ENCODE measurements around the gene SPATA16.
"Not testable (repeated sequence)": the region's sequence is repeated elsewhere in the genome, so short reads cannot be mapped to it uniquely, and the experiment has no call there.

The SPATA16 gene

GRCh38 chr3:173140986-173141385 lies at the start of gene SPATA16:
SPATA16 (minus strand) TSS chr3:173141235; CDS start chr3:173117731, 23,504 bp downstream.
- H3K27me3 ChIP-seq (ENCODE audit: control insufficient read depth, insufficient read depth, low read length), result no peaks in the 10 kb centered on the region
- no peaks in the 10 kb centered on the region for H3K36me3 ChIP-seq (ENCODE audit: control insufficient read depth, insufficient read depth, low read length)
- no peaks in the 10 kb centered on the region for H3K4me1 ChIP-seq (ENCODE audit: control insufficient read depth, insufficient read depth, low read length)
- no peak within 1 kb of the TSS for H3K4me3 ChIP-seq (ENCODE audit: low read length)
- H3K9me3 ChIP-seq (ENCODE audit: control insufficient read depth, low read length), result no peaks in the 10 kb centered on the region
- no peak within 1 kb of the TSS for H3K9ac ChIP-seq (ENCODE audit: low read length)

GRCh38 chr3:173183022-173183421 lies 42.0 kb upstream of the SPATA16 start:
- not testable (repeated sequence) for H3K4me1 ChIP-seq (ENCODE audit: control insufficient read depth, insufficient read depth, low read length); H3K9ac ChIP-seq (ENCODE audit: low read length); H3K9me3 ChIP-seq (ENCODE audit: control insufficient read depth, low read length); H3K27me3 ChIP-seq (ENCODE audit: control insufficient read depth, insufficient read depth, low read length); H3K4me3 ChIP-seq (ENCODE audit: low read length); H3K36me3 ChIP-seq (ENCODE audit: control insufficient read depth, insufficient read depth, low read length)

GRCh38 chr3:173173652-173174051 lies 32.6 kb upstream of the SPATA16 start:
- Histone ChIP-seq H3K4me3 (ENCODE audit: low read length) (no peak overlapping the region), H3K4me1 (ENCODE audit: control insufficient read depth, insufficient read depth, low read length) (no peaks in the 10 kb centered on the region), H3K9ac (ENCODE audit: low read length) (no peak overlapping the region), H3K36me3 (ENCODE audit: control insufficient read depth, insufficient read depth, low read length) (no peaks in the 10 kb centered on the region), H3K27me3 (ENCODE audit: control insufficient read depth, insufficient read depth, low read length) (no peaks in the 10 kb centered on the region), H3K9me3 (ENCODE audit: control insufficient read depth, low read length) (no peaks in the 10 kb centered on the region)

- H3K36me3 ChIP-seq (ENCODE audit: control insufficient read depth, insufficient read depth, low read length); H3K27me3 ChIP-seq (ENCODE audit: control insufficient read depth, insufficient read depth, low read length); H3K9me3 ChIP-seq (ENCODE audit: control insufficient read depth, low read length); H3K4me3 ChIP-seq (ENCODE audit: low read length); H3K4me1 ChIP-seq (ENCODE audit: control insufficient read depth, insufficient read depth, low read length); H3K9ac ChIP-seq (ENCODE audit: low read length): not testable (repeated sequence)
These were observed 18.1 kb upstream of the SPATA16 start for GRCh38 chr3:173159139-173159538.

GRCh38 chr3:173156533-173156932 lies 15.5 kb upstream of the SPATA16 start:
- H3K4me1 ChIP-seq (ENCODE audit: control insufficient read depth, insufficient read depth, low read length); H3K27me3 ChIP-seq (ENCODE audit: control insufficient read depth, insufficient read depth, low read length); H3K36me3 ChIP-seq (ENCODE audit: control insufficient read depth, insufficient read depth, low read length); H3K4me3 ChIP-seq (ENCODE audit: low read length); H3K9ac ChIP-seq (ENCODE audit: low read length); H3K9me3 ChIP-seq (ENCODE audit: control insufficient read depth, low read length): not testable (repeated sequence)

- Histone ChIP-seq H3K9me3 (ENCODE audit: control insufficient read depth, low read length) (no peaks in the 10 kb centered on the region), H3K27me3 (ENCODE audit: control insufficient read depth, insufficient read depth, low read length) (no peaks in the 10 kb centered on the region), H3K9ac (ENCODE audit: low read length) (no peak overlapping the region), H3K4me1 (ENCODE audit: control insufficient read depth, insufficient read depth, low read length) (no peaks in the 10 kb centered on the region), H3K36me3 (ENCODE audit: control insufficient read depth, insufficient read depth, low read length) (no peaks in the 10 kb centered on the region), H3K4me3 (ENCODE audit: low read length) (no peak overlapping the region)
These were observed 12.6 kb upstream of the SPATA16 start for GRCh38 chr3:173153631-173154030.

- Histone ChIP-seq H3K4me3 (ENCODE audit: low read length) (no peak overlapping the region), H3K9ac (ENCODE audit: low read length) (no peak overlapping the region), H3K36me3 (ENCODE audit: control insufficient read depth, insufficient read depth, low read length) (no peaks in the 10 kb centered on the region), H3K9me3 (ENCODE audit: control insufficient read depth, low read length) (no peaks in the 10 kb centered on the region), H3K4me1 (ENCODE audit: control insufficient read depth, insufficient read depth, low read length) (no peaks in the 10 kb centered on the region), H3K27me3 (ENCODE audit: control insufficient read depth, insufficient read depth, low read length) (no peaks in the 10 kb centered on the region)
These were observed 1.6 kb downstream of the SPATA16 start for GRCh38 chr3:173139420-173139819.

- Histone ChIP-seq H3K4me3 (ENCODE audit: low read length) (no peak overlapping the region), H3K9ac (ENCODE audit: low read length) (no peak overlapping the region), H3K9me3 (ENCODE audit: control insufficient read depth, low read length) (no peaks in the 10 kb centered on the region), H3K36me3 (ENCODE audit: control insufficient read depth, insufficient read depth, low read length) (no peaks in the 10 kb centered on the region), H3K27me3 (ENCODE audit: control insufficient read depth, insufficient read depth, low read length) (no peaks in the 10 kb centered on the region), H3K4me1 (ENCODE audit: control insufficient read depth, insufficient read depth, low read length) (no peaks in the 10 kb centered on the region)
These were observed 3.0 kb downstream of the SPATA16 start for GRCh38 chr3:173138026-173138425.

GRCh38 chr3:173135059-173135458 lies 6.0 kb downstream of the SPATA16 start:
- no peaks in the 10 kb centered on the region for H3K4me1 ChIP-seq (ENCODE audit: control insufficient read depth, insufficient read depth, low read length)

GRCh38 chr3:173128633-173129032 lies 12.4 kb downstream of the SPATA16 start:
- no peaks in the 10 kb centered on the region for H3K9me3 ChIP-seq (ENCODE audit: control insufficient read depth, low read length)
- H3K27me3 ChIP-seq (ENCODE audit: control insufficient read depth, insufficient read depth, low read length), result no peaks in the 10 kb centered on the region
- no peak overlapping the region for H3K9ac ChIP-seq (ENCODE audit: low read length)
- no peaks in the 10 kb centered on the region for H3K36me3 ChIP-seq (ENCODE audit: control insufficient read depth, insufficient read depth, low read length)
- H3K4me1 ChIP-seq (ENCODE audit: control insufficient read depth, insufficient read depth, low read length), result no peaks in the 10 kb centered on the region
- H3K4me3 ChIP-seq (ENCODE audit: low read length), result no peak overlapping the region

More at GRCh38 chr3:173135059-173135458, 6.0 kb downstream of the SPATA16 start:
- Histone ChIP-seq H3K27me3 (ENCODE audit: control insufficient read depth, insufficient read depth, low read length) (no peaks in the 10 kb centered on the region), H3K4me3 (ENCODE audit: low read length) (no peak overlapping the region), H3K9me3 (ENCODE audit: control insufficient read depth, low read length) (no peaks in the 10 kb centered on the region), H3K9ac (ENCODE audit: low read length) (no peak overlapping the region), H3K36me3 (ENCODE audit: control insufficient read depth, insufficient read depth, low read length) (no peaks in the 10 kb centered on the region)

GRCh38 chr3:173111321-173111720 lies 29.7 kb downstream of the SPATA16 start:
- no peaks in the 10 kb centered on the region for H3K27me3 ChIP-seq (ENCODE audit: control insufficient read depth, insufficient read depth, low read length)
- H3K36me3 ChIP-seq (ENCODE audit: control insufficient read depth, insufficient read depth, low read length), result no peaks in the 10 kb centered on the region
- H3K4me3 ChIP-seq (ENCODE audit: low read length), result no peak overlapping the region
- H3K9ac ChIP-seq (ENCODE audit: low read length), result no peak overlapping the region
- no peaks in the 10 kb centered on the region for H3K4me1 ChIP-seq (ENCODE audit: control insufficient read depth, insufficient read depth, low read length)
- no peaks in the 10 kb centered on the region for H3K9me3 ChIP-seq (ENCODE audit: control insufficient read depth, low read length)

- Histone ChIP-seq H3K4me1 (ENCODE audit: control insufficient read depth, insufficient read depth, low read length) (no peaks in the 10 kb centered on the region), H3K9ac (ENCODE audit: low read length) (no peak overlapping the region), H3K36me3 (ENCODE audit: control insufficient read depth, insufficient read depth, low read length) (no peaks in the 10 kb centered on the region), H3K9me3 (ENCODE audit: control insufficient read depth, low read length) (no peaks in the 10 kb centered on the region), H3K4me3 (ENCODE audit: low read length) (no peak overlapping the region), H3K27me3 (ENCODE audit: control insufficient read depth, insufficient read depth, low read length) (no peaks in the 10 kb centered on the region)
These were observed 31.9 kb downstream of the SPATA16 start for GRCh38 chr3:173109143-173109542.

GRCh38 chr3:173103469-173103868 lies 37.6 kb downstream of the SPATA16 start:
- Histone ChIP-seq H3K9ac (ENCODE audit: low read length) (no peak overlapping the region), H3K27me3 (ENCODE audit: control insufficient read depth, insufficient read depth, low read length) (no peaks in the 10 kb centered on the region), H3K4me3 (ENCODE audit: low read length) (no peak overlapping the region), H3K36me3 (ENCODE audit: control insufficient read depth, insufficient read depth, low read length) (no peaks in the 10 kb centered on the region), H3K9me3 (ENCODE audit: control insufficient read depth, low read length) (no peaks in the 10 kb centered on the region), H3K4me1 (ENCODE audit: control insufficient read depth, insufficient read depth, low read length) (no peaks in the 10 kb centered on the region)

Measured in mucosa of stomach (tissue), 1 donor.